K562 (cell line): ENCODE measurements around the gene SLC25A29. TPM values are rescaled to one million over a fixed set of nuclear protein-coding genes. Genes with fewer than 3 reads are reported as not detected.

Experiments
- ATAC-seq: fragments of 200-7000 bp; cut with Tn5 transposase; 3 replicates; pipeline ENCODE4 v1.9.1; 2020; ENCODE audit warnings: moderate library complexity
- BruUV-seq: library from RNA; stranded (reverse); fragments of 400-500 nt; replicated peaks from 2 replicates; lab custom pipeline; 2021; lab: Mats Ljungman, UMichigan
- CTCF ChIA-PET: fragments of 300-600 bp; formaldehyde crosslinking; extraction: SDS; loops from one replicate; lab custom pipeline; 2021; ENCODE audit warnings: low intra/inter-chr PET ratio; lab: Yijun Ruan, JAX
- POLR2A ChIA-PET: fragments of 300-600, 350-650 bp; sonication (Branson Sonifier 250); formaldehyde crosslinking; extraction: SDS; loops from one replicate; lab custom pipeline; 2021; ENCODE audit warnings: antibody characterized with exemption, inconsistent platforms; lab: Yijun Ruan, JAX
- DNase-seq, 4 experiments: peaks; one replicate each; pipeline versions ENCODE4 v3.0.0 to v3.0.0-alpha.2; 2011 to 2018; ENCODE audit warnings: low spot score in 3 of 4, mixed read lengths in 3 of 4; ENCODE audit errors: extremely low read depth in 1 of 4
- FAIRE-seq: peaks from 2 replicates; lab custom pipeline; 2011; peaks lifted over from hg19 to GRCh38; lab: Jason Lieb, UNC
- H2AFZ ChIP-seq: 2 replicates; pipeline ENCODE4 v1.6.0; 2011; ENCODE audit warnings: low read depth, low read length, control low read depth, inconsistent platforms
- H3K27ac ChIP-seq: fragments of 200-600 bp; 3 replicates; pipeline ENCODE4 v1.8.0; 2011; ENCODE audit warnings: low read depth, mild to moderate bottlenecking, control low read depth, inconsistent platforms, low read length, moderate library complexity, mixed read lengths; ENCODE audit errors: extremely low read depth
- H3K27me3 ChIP-seq, 2 experiments: fragments of 300-600 bp in 1 of 2; 2 replicates in 1 of 2; 3 replicates in 1 of 2; pipeline versions ENCODE4 v1.6.0 to v1.8.0; 2011; ENCODE audit warnings: inconsistent platforms in 2 of 2, low read length in 2 of 2, mild to moderate bottlenecking in 1 of 2, mixed read lengths in 1 of 2, moderate library complexity in 1 of 2; ENCODE audit not compliant: control insufficient read depth in 2 of 2, insufficient read depth in 2 of 2
- H3K36me3 ChIP-seq: fragments of 300-600 bp; 3 replicates; pipeline ENCODE4 v1.8.0; 2011; ENCODE audit warnings: mild to moderate bottlenecking, low read length, inconsistent platforms; ENCODE audit not compliant: control insufficient read depth, insufficient read depth
- H3K4me1 ChIP-seq, 2 experiments: fragments of 200-600 bp in 1 of 2; replicated peaks in 1 of 2; 2 replicates in 1 of 2; 3 replicates in 1 of 2; pipeline versions ENCODE4 v1.5.1 to v1.8.0; 2011; ENCODE audit warnings: inconsistent platforms in 2 of 2, low read length in 2 of 2, mild to moderate bottlenecking in 1 of 2, mixed read lengths in 1 of 2, moderate library complexity in 1 of 2; ENCODE audit not compliant: control insufficient read depth in 2 of 2, insufficient read depth in 2 of 2
- H3K4me2 ChIP-seq: 2 replicates; pipeline ENCODE4 v1.6.1; 2011; ENCODE audit warnings: low read length, control low read depth, inconsistent platforms, mixed read lengths; ENCODE audit not compliant: insufficient read depth
- H3K4me3 ChIP-seq: fragments of 200-600 bp; sonication (generic), shearing (Covaris generic); 2 replicates; pipeline ENCODE4 v1.5.1; 2016; ENCODE audit warnings: control low read depth, inconsistent platforms
- H3K79me2 ChIP-seq: fragments of 200-600 bp; 3 replicates; pipeline ENCODE4 v1.8.0; 2011; ENCODE audit warnings: low read length, inconsistent platforms; ENCODE audit not compliant: control insufficient read depth, insufficient read depth
- H3K9ac ChIP-seq, 2 experiments: 2 replicates each; pipeline versions ENCODE4 v1.6.0 to v1.6.1; 2011; ENCODE audit warnings: low read depth in 2 of 2, low read length in 2 of 2, control low read depth in 1 of 2, inconsistent platforms in 1 of 2, mild to moderate bottlenecking in 1 of 2, mixed read lengths in 1 of 2; ENCODE audit not compliant: insufficient read depth in 1 of 2
- H3K9me1 ChIP-seq: one replicate; pipeline ENCODE4 v1.6.0; 2011; ENCODE audit warnings: inconsistent platforms, mild to moderate bottlenecking, low read length, moderate library complexity; ENCODE audit not compliant: control insufficient read depth, insufficient read depth
- H3K9me3 ChIP-seq: replicated peaks from 2 replicates; pipeline ENCODE4 v1.5.1; 2011; ENCODE audit warnings: low read depth, low read length, inconsistent platforms; ENCODE audit not compliant: control insufficient read depth, insufficient read depth
- H4K20me1 ChIP-seq: replicated peaks from 2 replicates; pipeline ENCODE4 v1.6.1; 2011; ENCODE audit warnings: low read length, inconsistent platforms, mixed read lengths; ENCODE audit not compliant: control insufficient read depth, insufficient read depth
- ARHGAP35 ChIP-seq: fragments of 450-650 bp; IDR thresholded peaks from 2 replicates; pipeline ENCODE4 v1.6.1; 2018; ENCODE audit not compliant: partially characterized antibody
- BMI1 ChIP-seq: fragments of 150-350 bp; IDR thresholded peaks from 2 replicates; pipeline ENCODE4 v1.6.1; 2014; ENCODE audit warnings: low read length
- FOXP1 ChIP-seq: sonication (generic); formaldehyde crosslinking; IDR thresholded peaks from 2 replicates; pipeline ENCODE4 v1.8.0; 2022; ENCODE audit warnings: mild to moderate bottlenecking, missing genetic modification reagents
- KDM2B ChIP-seq: fragments of 250-450 bp; sonication (Bioruptor Pico); IDR thresholded peaks from 2 replicates; pipeline ENCODE4 v1.8.0; 2021; ENCODE audit warnings: mild to moderate bottlenecking, moderate library complexity
- PTTG1 ChIP-seq: fragments of 450-650 bp; IDR thresholded peaks from 2 replicates; pipeline ENCODE4 v1.6.1; 2016; ENCODE audit warnings: low read depth, mild to moderate bottlenecking, missing genetic modification characterization, missing compliant biosample characterization
- RBFOX2 ChIP-seq: fragments of 200-400 bp; formaldehyde crosslinking; IDR thresholded peaks from 2 replicates; pipeline ENCODE4 v1.6.1; 2017; ENCODE audit warnings: low read depth, mild to moderate bottlenecking, low read length, moderate library complexity
- SMAD1 ChIP-seq: fragments of 150-350 bp; IDR thresholded peaks from 2 replicates; pipeline ENCODE4 v1.6.1; 2014; ENCODE audit warnings: low read length, low read depth; ENCODE audit not compliant: partially characterized antibody
- ZBTB9 ChIP-seq: fragments of 450-650 bp; formaldehyde crosslinking; IDR thresholded peaks from 2 replicates; pipeline ENCODE4 v1.4.0; 2020; ENCODE audit warnings: mild to moderate bottlenecking, moderate library complexity
- ZNF436 ChIP-seq: fragments of 250-450, 450-650 bp; sonication (Bioruptor Pico); formaldehyde crosslinking; IDR thresholded peaks from 2 replicates; pipeline ENCODE4 v1.7.0; 2020; ENCODE audit warnings: mild to moderate bottlenecking
- ZNF740 ChIP-seq, 3 experiments: fragments of 200-800 bp in 1 of 3; sonication (Bioruptor generic) in 1 of 3; sonication (generic) in 1 of 3; formaldehyde crosslinking in 1 of 3; IDR thresholded peaks; 2 replicates each; pipeline versions ENCODE4 v1.6.1 to v1.8.0; 2016 to 2022; ENCODE audit warnings: mild to moderate bottlenecking in 2 of 3, missing compliant biosample characterization in 2 of 3, missing genetic modification characterization in 2 of 3, missing genetic modification reagents in 1 of 3
- WGBS: fragments of 100-300 bp; shearing (Covaris generic); methylation state at CpG from one replicate; pipeline ENCODE4 v1.1.6; 2016; ENCODE audit warnings: low coverage, mixed read lengths; ENCODE audit not compliant: insufficient coverage; ENCODE audit errors: missing lambda C conversion rate; 5-methylcytosine and 5-hydroxymethylcytosine counted together
- in situ Hi-C: fragments of 300-500 bp; cut with MboI; formaldehyde crosslinking; loops from 4 replicates; pipeline ENCODE4 v1.15.0; 2018; ENCODE audit warnings: inconsistent platforms, mixed read lengths
- intact Hi-C: fragments of 100-400 bp; cut with micrococcal nuclease; formaldehyde crosslinking; loops from 2 replicates; pipeline ENCODE4 v1.14.2; 2022
- polyA plus RNA-seq, 8 experiments: library from polyadenylated mRNA; depleted of rRNA in 4 of 8; stranded (reverse) in 5 of 8; unstranded in 3 of 8; fragments of >200 nt; fragmentation: Nextera tagmentation in 2 of 8; fragmentation: Illumina TruSeq in 1 of 8; extraction: Ambion mirVana in 2 of 8; extraction: Trizol in 1 of 8; gene quantifications; 2 replicates each; pipeline versions ENCODE4 v1.2.1 to v1.2.3, GENCODE V29; 2011 to 2014; ENCODE audit warnings: inconsistent platforms in 1 of 8, missing spikeins in 1 of 8
- total RNA-seq, 7 experiments: library from RNA; depleted of rRNA in 6 of 7; stranded (reverse); fragments of >200 nt in 6 of 7; fragmentation: Illumina TruSeq in 2 of 7; extraction: Trizol in 2 of 7; gene quantifications; 2 replicates each; pipeline versions ENCODE4 v1.2.1 to v1.2.3, GENCODE V29; 2011 to 2021; ENCODE audit warnings: low replicate concordance in 1 of 7
- TF ChIP-seq, protein P1 (sequence below): fragments of 200-800 bp; sonication (Bioruptor generic); IDR thresholded peaks from 2 replicates; pipeline ENCODE4 v1.6.1; 2017; ENCODE audit warnings: missing genetic modification characterization, missing compliant biosample characterization

SLC25A29 gene
- total and polyA plus RNA-seq, 9 of the 15 experiments (the other 6 are each of a cell fraction or from before 2014, with no cell fraction given), result 0.07 to 17.5 (median 4.8) TPM

DNA sequence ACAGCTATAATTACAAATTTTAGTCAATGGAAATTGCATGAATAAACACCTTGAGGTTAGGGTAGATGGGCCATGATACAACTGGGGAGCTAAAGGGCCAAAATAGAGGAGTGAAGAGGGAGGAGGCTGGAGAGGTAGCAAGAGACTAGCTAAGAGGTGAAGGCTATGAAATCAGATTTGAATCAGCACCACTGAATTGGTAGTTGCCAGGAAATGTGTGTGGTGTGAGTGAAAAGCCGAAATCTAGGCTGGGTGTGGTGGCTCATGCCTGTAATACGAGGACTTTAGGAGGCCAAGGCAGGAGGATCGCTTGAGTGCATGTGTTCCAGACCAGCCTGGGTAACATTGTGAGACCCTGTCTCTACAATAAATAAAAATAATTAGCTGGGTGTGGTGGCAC, 44.6 kb downstream of the SLC25A29 start:
- H3K4me2 ChIP-seq, result no peak overlapping the region
- H2AFZ ChIP-seq, result no peak overlapping the region
- no peaks in the 10 kb centered on the region for H3K9me1 ChIP-seq
- in situ Hi-C loops, result no loop called here
- no peak overlapping the region; the same call in 2 of the 3 replicates for H3K27ac ChIP-seq
- ChIA-PET POLR2A (interaction anchor here (0.9 to 1.1 kb wide), 3 partner anchors 8 to 22 kb away, joined by 3 to 4 read pairs (median 3); no protein-coding TSS in a partner anchor), CTCF (no interaction called here)
- peaks cover 34% of the 10 kb centered on the region for H4K20me1 ChIP-seq
- intact Hi-C loops, result no loop called here
- no peak for TF ChIP-seq ARHGAP35
- TF ChIP-seq SMAD1, result no peak
- no peak for TF ChIP-seq FOXP1 (CRISPR knock-in tag)
- TF ChIP-seq ZBTB9 (CRISPR knock-in tag), result no peak
- TF ChIP-seq BMI1, result no peak
- no peak for TF ChIP-seq ZNF436 (CRISPR knock-in tag)
- TF ChIP-seq, protein P1, sequence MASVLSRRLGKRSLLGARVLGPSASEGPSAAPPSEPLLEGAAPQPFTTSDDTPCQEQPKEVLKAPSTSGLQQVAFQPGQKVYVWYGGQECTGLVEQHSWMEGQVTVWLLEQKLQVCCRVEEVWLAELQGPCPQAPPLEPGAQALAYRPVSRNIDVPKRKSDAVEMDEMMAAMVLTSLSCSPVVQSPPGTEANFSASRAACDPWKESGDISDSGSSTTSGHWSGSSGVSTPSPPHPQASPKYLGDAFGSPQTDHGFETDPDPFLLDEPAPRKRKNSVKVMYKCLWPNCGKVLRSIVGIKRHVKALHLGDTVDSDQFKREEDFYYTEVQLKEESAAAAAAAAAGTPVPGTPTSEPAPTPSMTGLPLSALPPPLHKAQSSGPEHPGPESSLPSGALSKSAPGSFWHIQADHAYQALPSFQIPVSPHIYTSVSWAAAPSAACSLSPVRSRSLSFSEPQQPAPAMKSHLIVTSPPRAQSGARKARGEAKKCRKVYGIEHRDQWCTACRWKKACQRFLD, result no peak
- no peak for TF ChIP-seq PTTG1 (tag)
- no peak for TF ChIP-seq KDM2B (CRISPR knock-in tag)
- no peak for TF ChIP-seq RBFOX2
- no peak for TF ChIP-seq ZNF740 (CRISPR knock-in tag; IDR thresholded peaks at IDR 0.05)
- no peak for TF ChIP-seq ZNF740 (tag; IDR thresholded peaks at IDR 0.05)
- H3K9me3 ChIP-seq, result no peaks in the 10 kb centered on the region
- DNase-seq (no peak), ATAC-seq (no peak), FAIRE-seq (no peak)
- H3K79me2 ChIP-seq, result peaks cover 95% of the 10 kb centered on the region
- no peaks in the 10 kb centered on the region for H3K27me3 ChIP-seq
- no TSS peak for BruUV-seq
- peaks cover 49% of the 10 kb centered on the region for H3K36me3 ChIP-seq
- no peaks in the 10 kb centered on the region; a peak in 4 of 5 replicates for H3K4me1 ChIP-seq
- WGBS, result 67% methylated on average over 1 of the region's 3 CpGs
- no peak overlapping the region for H3K9ac ChIP-seq
- no peak overlapping the region for H3K4me3 ChIP-seq
